GM21526 (cell line): Measurements from ENCODE around the gene ESYT2.
A peak's percentile ranks its signal among the peaks of the same experiment; 100 is the strongest.
"Not testable (repeated sequence)": the region's sequence is repeated elsewhere in the genome, so short reads cannot be mapped to it uniquely, and the experiment has no call there.

ENCODE experiments used
- ATAC-seq: cut with Tn5 transposase; IDR thresholded peaks from one replicate; pipeline ENCODE4 v1.9.1; 2021; ENCODE audit warnings: moderate library complexity; ENCODE audit not compliant: unreplicated experiment, low FRiP score

The ESYT2 gene

GRCh38 chr7:158829342-158830210 is at the start of gene ESYT2:
Gene ESYT2 (minus strand): TSS chr7:158829509. CDS start chr7:158829418, 91 bp downstream.
- ATAC-seq = peak; percentile 75

GRCh38 chr7:158878151-158879079 is 49.1 kb upstream of the ESYT2 start:
- not testable (repeated sequence) for ATAC-seq

GRCh38 chr7:158876984-158877383 is 47.7 kb upstream of the ESYT2 start:
- no peak for ATAC-seq

- no peak for ATAC-seq
Observed at GRCh38 chr7:158869876-158870275, 40.6 kb upstream of the ESYT2 start.

GRCh38 chr7:158868764-158869410 is 39.6 kb upstream of the ESYT2 start:
- no peak for ATAC-seq

GRCh38 chr7:158867214-158867984 is 38.1 kb upstream of the ESYT2 start:
- ATAC-seq = no peak

GRCh38 chr7:158865977-158866376 is 36.7 kb upstream of the ESYT2 start:
- ATAC-seq = no peak

- ATAC-seq = no peak
Observed at GRCh38 chr7:158865462-158865922, 36.2 kb upstream of the ESYT2 start.

GRCh38 chr7:158864833-158865232 is 35.5 kb upstream of the ESYT2 start:
- no peak for ATAC-seq

GRCh38 chr7:158864507-158864820 is 35.2 kb upstream of the ESYT2 start:
- ATAC-seq = no peak

GRCh38 chr7:158863611-158864506 is 34.5 kb upstream of the ESYT2 start:
- ATAC-seq = no peak

GRCh38 chr7:158862985-158863610 is 33.8 kb upstream of the ESYT2 start:
- ATAC-seq = not testable (repeated sequence)

GRCh38 chr7:158861936-158862704 is 32.8 kb upstream of the ESYT2 start:
- no peak for ATAC-seq

- ATAC-seq = no peak
Observed at GRCh38 chr7:158861004-158861787, 31.9 kb upstream of the ESYT2 start.

GRCh38 chr7:158860394-158860793 is 31.1 kb upstream of the ESYT2 start:
- ATAC-seq = no peak

GRCh38 chr7:158858592-158859503 is 29.5 kb upstream of the ESYT2 start:
- no peak for ATAC-seq
